GM21447 (cell line): ENCODE data around the gene IGLL5.

Experiments used
- ATAC-seq: cut with Tn5 transposase; IDR thresholded peaks from one replicate; pipeline ENCODE4 v1.9.1; 2021; ENCODE audit not compliant: unreplicated experiment

IGLL5 gene

DNA sequence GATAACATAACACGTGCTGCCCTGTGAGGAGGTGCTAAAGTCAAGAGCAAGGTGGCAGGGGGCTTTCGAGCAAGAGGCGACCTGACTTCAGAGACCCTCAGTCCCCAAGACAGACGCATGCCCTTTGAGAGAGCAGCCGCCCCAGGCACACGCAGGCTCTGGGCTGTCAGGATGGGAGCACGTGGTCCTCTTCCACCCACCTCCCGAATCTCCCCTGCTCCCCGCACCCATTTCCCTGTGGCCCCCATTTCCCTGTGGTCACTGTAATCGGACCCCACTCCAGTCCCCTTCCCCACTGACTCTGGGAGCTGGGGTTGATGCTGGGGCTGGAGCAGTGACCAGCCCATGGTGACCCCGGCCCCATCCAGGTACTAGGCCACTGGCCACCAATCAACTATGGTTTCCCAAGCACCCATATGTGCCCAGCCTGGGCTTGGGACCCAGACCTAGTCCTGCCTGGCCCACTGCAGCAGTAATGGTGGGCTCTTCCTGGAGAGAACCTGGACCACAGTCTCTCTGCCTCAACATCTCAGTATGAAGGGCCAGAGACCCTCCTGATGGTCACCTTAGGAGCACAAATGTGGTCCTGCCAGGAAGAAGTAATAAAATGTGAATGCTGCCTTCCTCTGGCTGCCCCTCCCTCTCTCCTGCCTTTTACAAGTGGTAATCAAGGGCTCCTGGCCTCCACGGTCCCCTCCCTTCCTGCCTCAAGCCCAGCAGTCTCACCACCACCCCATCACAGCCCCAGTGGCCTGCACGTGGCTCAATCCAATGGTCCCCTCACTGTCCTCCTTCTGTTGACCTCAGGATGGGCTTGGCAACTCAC is 39.0 kb downstream of the IGLL5 start:
- no peak for ATAC-seq

- no peak for ATAC-seq
These were observed 39.7 kb downstream of the IGLL5 start for GRCh38 chr22:22927196-22927887.

- no peak for ATAC-seq
These were observed 40.5 kb downstream of the IGLL5 start for GRCh38 chr22:22927888-22928665.

- peak; percentile 75 for ATAC-seq
These were observed 41.2 kb downstream of the IGLL5 start for GRCh38 chr22:22928666-22929380.

DNA sequence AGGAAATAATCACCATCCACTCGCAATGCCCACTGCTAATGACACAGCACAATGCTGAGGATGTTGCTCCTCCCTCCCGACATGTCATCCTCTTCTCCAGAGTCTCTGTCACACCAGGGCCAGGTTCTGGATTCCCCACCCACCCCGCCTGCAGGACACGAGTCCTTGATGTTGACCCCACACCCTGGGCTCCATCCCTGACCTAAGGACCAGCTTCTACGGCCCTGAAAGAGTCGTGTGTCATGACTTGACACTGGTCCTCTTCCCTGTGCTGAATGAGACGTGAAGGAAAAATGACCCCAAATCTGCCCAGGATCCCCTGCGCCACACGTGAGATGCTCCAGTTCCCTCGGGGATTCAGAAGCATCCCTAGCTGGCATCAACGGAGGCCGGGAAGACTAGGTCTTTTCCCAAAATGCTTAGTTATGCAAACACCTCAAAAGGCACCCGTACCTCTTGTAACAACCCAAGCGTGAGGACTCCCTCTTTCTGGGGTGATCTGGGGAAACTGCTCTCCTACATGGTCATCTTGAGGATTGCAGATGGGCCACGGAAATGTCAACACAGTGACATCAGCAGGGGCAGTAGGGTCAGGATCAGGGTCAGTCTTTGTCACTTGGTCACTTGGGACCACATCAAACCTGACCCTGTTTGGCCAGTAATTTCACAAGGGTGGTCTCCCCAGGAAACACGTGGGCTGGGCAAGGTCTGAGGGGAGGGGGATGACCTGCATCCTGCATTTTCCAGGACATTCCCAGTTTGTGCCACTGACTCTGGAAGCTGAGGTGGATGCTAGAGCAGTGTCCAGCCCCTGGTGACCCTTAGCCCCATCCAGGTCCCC is 42.0 kb downstream of the IGLL5 start:
- ATAC-seq: no peak

GRCh38 chr22:22930222-22930497 is 42.5 kb downstream of the IGLL5 start:
- no peak for ATAC-seq

- ATAC-seq: no peak
These were observed 43.2 kb downstream of the IGLL5 start for GRCh38 chr22:22930571-22931556.

DNA sequence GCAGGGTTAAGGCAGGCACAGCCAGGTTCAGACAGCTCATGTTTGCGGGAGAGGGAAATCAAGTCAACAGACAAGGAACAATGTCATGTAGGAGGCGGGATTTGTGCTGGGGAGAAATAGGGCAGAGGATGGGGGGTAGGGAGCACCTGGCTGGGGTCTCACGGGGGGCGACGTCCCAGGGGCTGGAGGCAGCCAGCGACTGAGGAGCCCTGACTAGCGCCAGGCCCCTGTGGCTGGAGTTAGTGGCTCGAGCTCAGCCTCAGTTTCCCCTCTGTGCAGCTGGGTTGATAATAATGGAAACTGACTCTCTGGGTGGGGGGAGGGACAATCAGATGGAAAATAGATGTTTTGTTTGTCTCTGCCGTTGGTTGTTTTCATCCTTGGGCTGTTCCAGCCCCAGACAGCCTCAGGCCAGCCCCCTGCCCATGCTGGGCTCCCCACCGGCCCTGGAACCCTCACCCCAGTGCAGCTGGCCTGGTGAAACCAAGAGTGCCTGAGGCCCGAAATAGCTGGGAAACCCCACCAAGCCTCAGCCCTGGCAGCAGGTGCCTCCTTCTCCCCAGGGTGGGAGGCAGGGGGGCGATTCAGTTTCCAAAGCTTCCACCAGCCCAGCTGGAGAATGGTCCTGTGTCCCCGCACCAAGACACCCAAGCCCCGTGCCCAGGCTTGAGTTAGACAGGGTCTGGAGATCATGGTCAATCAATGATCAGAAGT is 44.1 kb downstream of the IGLL5 start:
- ATAC-seq: no peak

- no peak for ATAC-seq
These were observed 44.9 kb downstream of the IGLL5 start for GRCh38 chr22:22932512-22932941.

- no peak for ATAC-seq
These were observed 45.6 kb downstream of the IGLL5 start for GRCh38 chr22:22933100-22933806.

DNA sequence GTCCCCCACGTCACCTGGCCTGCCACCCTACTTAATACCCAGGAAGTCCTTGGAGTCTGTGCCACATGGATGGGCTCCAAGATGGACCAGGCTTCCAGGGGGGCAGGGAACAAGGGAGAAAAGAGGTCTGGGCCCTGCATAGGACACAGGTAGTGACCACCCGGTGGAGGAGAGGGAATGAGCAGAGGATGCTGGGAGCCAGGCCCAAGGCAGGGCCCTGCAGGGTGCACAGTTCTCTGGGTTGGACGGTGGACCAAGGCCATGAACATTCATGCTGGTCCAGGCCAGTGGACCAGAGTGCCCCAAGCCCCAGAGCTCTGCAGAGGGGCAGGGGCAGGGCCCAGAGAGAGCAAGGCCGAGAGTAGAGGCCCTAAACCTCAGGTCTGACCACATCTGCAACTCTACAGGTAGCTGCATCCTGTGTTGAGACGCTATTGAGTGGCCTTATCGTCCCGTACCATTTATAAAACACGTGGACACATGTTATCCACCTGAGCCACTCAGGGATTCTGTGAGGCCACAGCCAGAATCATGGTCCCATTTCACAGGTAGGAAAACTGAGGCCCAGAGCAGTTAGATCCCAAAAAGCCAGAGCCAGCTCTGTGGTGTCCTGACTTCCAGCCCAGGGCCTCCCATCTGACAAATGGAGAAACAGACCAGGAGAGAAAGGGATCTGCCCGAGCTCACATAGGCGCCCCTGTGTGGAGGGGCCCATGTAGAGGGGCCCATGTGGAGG is 46.4 kb downstream of the IGLL5 start:
- no peak for ATAC-seq

DNA sequence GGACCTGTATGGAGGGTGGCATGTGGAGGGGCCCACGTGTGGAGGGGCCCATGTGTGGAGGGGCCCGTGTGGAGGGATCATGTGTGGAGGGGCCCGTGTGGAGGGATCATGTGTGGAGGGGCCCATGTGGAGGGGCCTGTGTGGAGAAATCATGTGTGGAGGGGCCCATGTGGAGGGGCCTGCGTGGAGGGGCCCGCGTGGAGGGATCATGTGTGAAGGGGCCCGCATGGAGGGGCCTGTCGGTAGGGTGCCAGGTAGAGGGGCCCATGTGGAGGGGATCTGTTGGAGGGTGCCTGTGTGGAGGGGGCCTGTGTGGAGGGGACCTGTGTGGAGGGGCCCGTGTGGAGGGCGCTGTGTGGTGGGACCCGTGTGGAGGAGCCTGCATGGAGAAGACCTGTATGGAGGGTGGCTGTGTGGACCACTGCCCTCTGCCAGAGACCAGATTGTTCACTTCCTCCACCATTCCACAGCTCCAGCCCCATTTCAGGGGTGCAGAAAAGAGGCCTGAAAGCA is 47.0 kb downstream of the IGLL5 start:
- ATAC-seq: no peak

DNA sequence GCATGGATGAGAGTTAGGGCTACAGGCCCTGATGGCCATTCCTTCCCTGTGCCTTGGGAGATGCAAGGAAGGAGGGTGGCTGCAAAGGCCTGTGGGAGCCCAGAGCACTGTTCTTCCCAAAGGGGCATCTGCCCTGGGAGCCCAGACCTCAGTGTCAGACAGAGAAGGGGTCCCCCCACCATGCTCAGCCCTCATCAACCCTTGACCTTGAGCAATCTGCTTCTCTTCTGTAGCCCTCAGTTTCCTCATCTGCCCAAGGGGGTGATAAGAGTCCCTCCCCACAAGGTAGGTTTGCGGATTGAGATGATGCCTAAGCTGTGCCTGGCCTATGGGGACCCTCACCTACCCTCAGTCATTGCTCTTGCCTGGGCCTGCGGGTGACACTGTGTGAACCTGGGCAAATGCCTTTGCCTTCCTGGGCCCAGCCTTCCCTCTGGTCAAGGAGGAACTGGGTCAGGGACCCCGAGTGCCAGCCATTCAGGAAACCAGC is 47.5 kb downstream of the IGLL5 start:
- ATAC-seq: peak; percentile 14

GRCh38 chr22:22935546-22936157 is 48.0 kb downstream of the IGLL5 start:
- peak; percentile 74 for ATAC-seq

DNA sequence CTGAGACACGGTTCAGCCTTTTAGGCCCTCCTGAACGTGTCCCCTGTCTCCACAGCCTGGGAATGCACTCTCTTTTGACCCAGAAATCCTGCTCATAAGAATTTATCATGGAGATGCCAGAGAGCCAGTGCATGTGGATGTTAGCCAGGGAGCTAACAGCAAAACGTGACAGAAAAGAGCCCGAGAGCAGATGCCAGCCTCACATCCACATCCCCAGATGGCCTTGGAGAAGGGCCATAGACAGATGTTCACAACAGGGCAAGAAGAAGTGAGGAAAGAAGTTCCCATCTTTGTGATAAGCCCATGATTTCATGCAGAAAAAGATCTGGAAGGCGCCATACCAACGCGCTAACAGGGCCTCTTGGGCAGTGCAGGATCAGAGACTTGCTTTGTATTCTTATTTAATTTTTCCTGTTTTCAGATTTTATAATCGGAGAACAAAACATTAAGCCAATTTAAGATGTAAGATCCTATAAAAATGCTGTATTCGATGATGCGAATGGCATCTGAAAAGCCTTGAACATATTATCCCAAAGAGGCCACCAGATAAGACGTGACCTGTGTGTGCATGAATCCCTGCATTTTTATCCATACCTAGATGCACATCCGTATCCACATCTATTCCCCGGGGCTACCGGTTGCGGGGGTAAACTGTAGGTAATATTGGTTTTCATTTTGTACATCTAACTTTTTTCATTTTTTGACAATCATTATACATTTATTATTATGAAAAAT is 48.7 kb downstream of the IGLL5 start:
- ATAC-seq: no peak
